ENCODE data around the gene GOLGA6B. TPM values are rescaled to one million over a fixed set of nuclear protein-coding genes. Genes with fewer than 3 reads are reported as not detected.
"Not testable (repeated sequence)": the region's sequence is repeated elsewhere in the genome, so short reads cannot be mapped to it uniquely, and the experiment has no call there.

Gene GOLGA6B
- total RNA-seq, 4 donors from 2014 or later, result 0.27 TPM; not detected in 3

- intact Hi-C loops (cut with DNase I); H3K9me3 ChIP-seq; H3K27me3 ChIP-seq; H3K36me3 ChIP-seq; H3K4me3 ChIP-seq (replicated peaks in 1 of 3): not testable (repeated sequence)
- DNase-seq, result peak; percentile 95
- TF ChIP-seq CTCF (IDR thresholded peaks at IDR 0.05), result peak in 1 of 6 experiments; percentile 9
- peak overlapping the region; percentile 71 to 94 (median 74) for H3K27ac ChIP-seq
- 31 to 32% methylated on average over 4 to 6 of the region's 7 CpGs for WGBS, 2 donors
- H3K4me1 ChIP-seq, result peaks cover 17% of the 10 kb centered on the region in 2 donors
Observed at GRCh38 chr15:72615533-72616233, 38.8 kb upstream of the GOLGA6B start.

- 90 to 92% methylated on average over 10 of the region's 10 CpGs for WGBS, 2 donors
- no peak overlapping the region for H3K27ac ChIP-seq
- peaks cover 17% of the 10 kb centered on the region in 2 donors for H3K4me1 ChIP-seq
- intact Hi-C loops (cut with DNase I), result no loop called here
- no peaks in the 10 kb centered on the region for H3K27me3 ChIP-seq
- no peak overlapping the region for H3K4me3 ChIP-seq (replicated peaks in 1 of 3)
- no peaks in the 10 kb centered on the region for H3K36me3 ChIP-seq
- no peak for DNase-seq
- TF ChIP-seq POLR2A (IDR thresholded peaks at IDR 0.05) (no peak), CTCF (IDR thresholded peaks at IDR 0.05) (no peak)
- no peaks in the 10 kb centered on the region for H3K9me3 ChIP-seq
Observed at GRCh38 chr15:72616491-72617210, 37.8 kb upstream of the GOLGA6B start.

GRCh38 chr15:72623854-72624253 lies 30.6 kb upstream of the GOLGA6B start:
- H3K4me1 ChIP-seq; intact Hi-C loops (cut with DNase I); H3K27me3 ChIP-seq; H3K36me3 ChIP-seq; DNase-seq; H3K9me3 ChIP-seq; H3K4me3 ChIP-seq (replicated peaks in 1 of 3); H3K27ac ChIP-seq: not testable (repeated sequence)
- 87 to 96% methylated on average over 4 of the region's 4 CpGs for WGBS, 2 donors

GRCh38 chr15:72626153-72626552 lies 28.3 kb upstream of the GOLGA6B start:
- intact Hi-C loops (cut with DNase I), result not testable (repeated sequence)
- 45 to 53% methylated on average over 3 of the region's 3 CpGs for WGBS, 2 donors

GRCh38 chr15:72628249-72629067 lies 26.0 kb upstream of the GOLGA6B start:
- H3K27ac ChIP-seq; DNase-seq; H3K36me3 ChIP-seq; H3K27me3 ChIP-seq; H3K4me3 ChIP-seq (replicated peaks in 1 of 3); H3K4me1 ChIP-seq; intact Hi-C loops (cut with DNase I); H3K9me3 ChIP-seq: not testable (repeated sequence)
- 95 to 97% methylated on average over 10 to 11 of the region's 11 CpGs for WGBS, 2 donors

More at GRCh38 chr15:72626153-72626552, 28.3 kb upstream of the GOLGA6B start:
- not testable (repeated sequence) for H3K4me1 ChIP-seq; H3K27me3 ChIP-seq; H3K4me3 ChIP-seq (replicated peaks in 1 of 3); H3K9me3 ChIP-seq; H3K36me3 ChIP-seq
- peak overlapping the region in 1 of 3 donors; percentile 24 for H3K27ac ChIP-seq
- peak; percentile 52 to 58 for DNase-seq

- H3K27ac ChIP-seq; H3K27me3 ChIP-seq; H3K4me1 ChIP-seq; H3K36me3 ChIP-seq; H3K9me3 ChIP-seq; DNase-seq; H3K4me3 ChIP-seq (replicated peaks in 1 of 3); intact Hi-C loops (cut with DNase I): not testable (repeated sequence)
- WGBS, 2 donors, result 87 to 94% methylated on average over 5 to 7 of the region's 7 CpGs
Observed at GRCh38 chr15:72629068-72629570, 25.4 kb upstream of the GOLGA6B start.

GRCh38 chr15:72636519-72637282 lies 17.8 kb upstream of the GOLGA6B start:
- H3K27ac ChIP-seq; H3K27me3 ChIP-seq; H3K36me3 ChIP-seq; H3K9me3 ChIP-seq; H3K4me1 ChIP-seq; H3K4me3 ChIP-seq (replicated peaks in 1 of 3); intact Hi-C loops (cut with DNase I): not testable (repeated sequence)
- WGBS, 2 donors, result no CpG with 5 or more reads among the region's 43 CpGs
- DNase-seq, result peak; percentile 83 to 87

- DNase-seq; H3K4me3 ChIP-seq (replicated peaks in 1 of 3); intact Hi-C loops (cut with DNase I); H3K9me3 ChIP-seq; H3K27ac ChIP-seq; H3K27me3 ChIP-seq; H3K36me3 ChIP-seq; H3K4me1 ChIP-seq: not testable (repeated sequence)
- no CpG with 5 or more reads among the region's 26 CpGs for WGBS, 2 donors
Observed at GRCh38 chr15:72639759-72640483, 14.6 kb upstream of the GOLGA6B start.

- H3K27me3 ChIP-seq; H3K4me3 ChIP-seq (replicated peaks in 1 of 3); intact Hi-C loops (cut with DNase I); H3K27ac ChIP-seq; DNase-seq; H3K9me3 ChIP-seq; H3K4me1 ChIP-seq; H3K36me3 ChIP-seq: not testable (repeated sequence)
- WGBS, 2 donors, result no CpG with 5 or more reads among the region's 2 CpGs
Observed at GRCh38 chr15:72642271-72642670, 12.2 kb upstream of the GOLGA6B start.

Data from thyroid gland (tissue), 4 donors.